IMR-90 (cell line): Measurements from ENCODE around the gene SLC38A4. TPM values are rescaled to one million over a fixed set of nuclear protein-coding genes. Genes with fewer than 3 reads are reported as not detected.

Experiments used
- ATAC-seq: fragments of 200-7000 bp; cut with Tn5 transposase; 2 replicates; pipeline ENCODE4 v1.9.1; 2020; ENCODE audit warnings: low read depth, mild to moderate bottlenecking, moderate library complexity
- BruUV-seq: library from RNA; stranded (reverse); fragments of 400-500 nt; replicated peaks from 2 replicates; lab custom pipeline; 2021; lab: Mats Ljungman, UMichigan
- CTCF ChIA-PET: fragments of 300-600 bp; formaldehyde crosslinking; extraction: SDS; loops from one replicate; lab custom pipeline; 2021; ENCODE audit warnings: antibody characterized with exemption; lab: Yijun Ruan, JAX
- POLR2A ChIA-PET: fragments of 300-600 bp; sonication (Branson Sonifier 250); formaldehyde crosslinking; loops from one replicate; lab custom pipeline; 2022; ENCODE audit warnings: antibody characterized with exemption; ENCODE audit not compliant: unreplicated experiment; lab: Charles Lee
- DNase-seq: peaks from one replicate; pipeline ENCODE4 v3.0.0; 2013
- H2AFZ ChIP-seq: replicated peaks from 2 replicates; pipeline ENCODE3; 2013; ENCODE audit warnings: low read length, mild to moderate bottlenecking; ENCODE audit not compliant: poor library complexity
- H2AK5ac ChIP-seq: 2 replicates; pipeline ENCODE4 v1.6.1; 2013; ENCODE audit warnings: low read depth, low read length, inconsistent platforms
- H2AK9ac ChIP-seq: replicated peaks from 2 replicates; pipeline ENCODE3; 2013; ENCODE audit warnings: mild to moderate bottlenecking, low read depth, low read length, moderate library complexity; ENCODE audit not compliant: poor library complexity
- H2BK120ac ChIP-seq: 2 replicates; pipeline ENCODE4 v1.6.1; 2013; ENCODE audit warnings: low read depth, low read length, inconsistent platforms
- H2BK15ac ChIP-seq: 3 replicates; pipeline ENCODE4 v1.6.1; 2013; ENCODE audit warnings: low read depth, low read length, inconsistent platforms
- H2BK20ac ChIP-seq: 2 replicates; pipeline ENCODE4 v1.6.1; 2013; ENCODE audit warnings: low read depth, mild to moderate bottlenecking, inconsistent platforms, low read length, moderate library complexity
- H2BK5ac ChIP-seq: 2 replicates; pipeline ENCODE4 v1.6.1; 2013; ENCODE audit warnings: mild to moderate bottlenecking, low read depth, low read length, inconsistent platforms; ENCODE audit not compliant: poor library complexity, severe bottlenecking
- H3K14ac ChIP-seq: replicated peaks from 2 replicates; pipeline ENCODE4 v1.6.1; 2013; ENCODE audit warnings: low read depth, low read length, inconsistent platforms
- H3K18ac ChIP-seq: 2 replicates; pipeline ENCODE4 v1.6.1; 2013; ENCODE audit warnings: low read depth, low read length, control low read depth
- H3K23ac ChIP-seq: 2 replicates; pipeline ENCODE4 v1.6.1; 2013; ENCODE audit warnings: low read depth, low read length, inconsistent platforms
- H3K27ac ChIP-seq: 2 replicates; pipeline ENCODE4 v1.5.1; 2013; ENCODE audit warnings: mild to moderate bottlenecking, control low read depth, low read length; ENCODE audit not compliant: insufficient read depth
- H3K27me3 ChIP-seq: 2 replicates; pipeline ENCODE4 v1.6.1; 2013; ENCODE audit warnings: low read length; ENCODE audit not compliant: control insufficient read depth, insufficient read depth
- H3K36me3 ChIP-seq: 2 replicates; pipeline ENCODE4 v1.6.1; 2013; ENCODE audit warnings: low read length, mixed read lengths; ENCODE audit not compliant: control insufficient read depth, insufficient read depth
- H3K4ac ChIP-seq: 2 replicates; pipeline ENCODE4 v1.6.1; 2013; ENCODE audit warnings: low read depth, low read length, inconsistent platforms
- H3K4me1 ChIP-seq: 2 replicates; pipeline ENCODE4 v1.6.1; 2013; ENCODE audit warnings: low read length, mixed read lengths; ENCODE audit not compliant: control insufficient read depth, insufficient read depth
- H3K4me2 ChIP-seq: 2 replicates; pipeline ENCODE4 v1.6.1; 2013; ENCODE audit warnings: low read depth, mild to moderate bottlenecking, control low read depth, low read length, moderate library complexity
- H3K4me3 ChIP-seq: 2 replicates; pipeline ENCODE4 v1.5.1; 2013; ENCODE audit warnings: low read depth, mild to moderate bottlenecking, control low read depth, low read length, moderate library complexity; ENCODE audit not compliant: insufficient read depth
- H3K56ac ChIP-seq: 2 replicates; pipeline ENCODE4 v1.6.1; 2013; ENCODE audit warnings: low read length, inconsistent platforms; ENCODE audit not compliant: insufficient read depth; ENCODE audit errors: extremely low read depth
- H3K79me1 ChIP-seq, 2 experiments: 2 replicates each; pipeline ENCODE4 v1.6.1; 2013; ENCODE audit warnings: low read length in 2 of 2, inconsistent platforms in 1 of 2, low read depth in 1 of 2
- H3K9ac ChIP-seq: 2 replicates; pipeline ENCODE4 v1.6.1; 2013; ENCODE audit warnings: low read depth, low read length, control low read depth
- H3K9me1 ChIP-seq: 2 replicates; pipeline ENCODE4 v1.6.1; 2013; ENCODE audit warnings: low read length, inconsistent platforms; ENCODE audit not compliant: insufficient read depth
- H3K9me3 ChIP-seq: 2 replicates; pipeline ENCODE4 v1.6.1; 2013; ENCODE audit warnings: low read length; ENCODE audit not compliant: control insufficient read depth, insufficient read depth
- H4K20me1 ChIP-seq: 2 replicates; pipeline ENCODE4 v1.6.1; 2013; ENCODE audit warnings: low read length, inconsistent platforms; ENCODE audit not compliant: insufficient read depth
- H4K5ac ChIP-seq: 2 replicates; pipeline ENCODE4 v1.6.1; 2013; ENCODE audit warnings: mild to moderate bottlenecking, low read depth, low read length, control low read depth
- H4K8ac ChIP-seq, 2 experiments: 2 replicates each; pipeline ENCODE4 v1.6.1; 2013; ENCODE audit warnings: low read depth in 2 of 2, low read length in 2 of 2, control low read depth in 1 of 2, inconsistent platforms in 1 of 2
- H4K91ac ChIP-seq: 2 replicates; pipeline ENCODE4 v1.6.1; 2013; ENCODE audit warnings: low read depth, low read length, inconsistent platforms; ENCODE audit not compliant: insufficient read depth
- CEBPB ChIP-seq: IDR thresholded peaks from 2 replicates; pipeline ENCODE4 v1.6.1; 2012; ENCODE audit warnings: low read depth, low read length, improper control_type of control experiment
- NFE2L2 ChIP-seq: fragments of 150-350 bp; IDR thresholded peaks from 2 replicates; pipeline ENCODE4 v1.6.1; 2016; ENCODE audit warnings: low read depth, mild to moderate bottlenecking, low read length
- WGBS, 2 experiments: methylation state at CpG; one replicate each; pipeline versions ENCODE4 v1.1.5 to v1.1.7; 2013; ENCODE audit warnings: missing lambda C conversion rate in 2 of 2; ENCODE audit not compliant: insufficient read length in 1 of 2; ENCODE audit errors: extremely low coverage in 2 of 2; 5-methylcytosine and 5-hydroxymethylcytosine counted together
- dilution Hi-C: fragments of 300-500 bp; cut with HindIII; formaldehyde crosslinking; loops from one replicate; pipeline ENCODE4 v1.14.3; 2018; ENCODE audit warnings: low sequenced_read_pairs; ENCODE audit not compliant: unreplicated experiment
- in situ Hi-C: fragments of 300-500 bp; cut with MboI; formaldehyde crosslinking; loops from 3 replicates; pipeline ENCODE4 v1.14.3; 2019; ENCODE audit warnings: low sequenced_read_pairs, inconsistent platforms, mixed read lengths
- intact Hi-C: fragments of 100-400 bp; cut with micrococcal nuclease; formaldehyde crosslinking; loops from 2 replicates; pipeline ENCODE4 v1.10.0; 2022
- polyA plus RNA-seq, 3 experiments: library from polyadenylated mRNA; depleted of rRNA; stranded (reverse); fragments of >200 nt; gene quantifications; 2 replicates each; pipeline ENCODE4 v1.2.3, GENCODE V29; 2012; ENCODE audit warnings: low replicate concordance in 1 of 3
- total RNA-seq: library from RNA; depleted of rRNA; stranded (reverse); fragments of >200 nt; gene quantifications from 2 replicates; pipeline ENCODE4 v1.2.3, GENCODE V29; 2012

Gene SLC38A4
- total and polyA plus RNA-seq, 2 of the 4 experiments (the other 2 are of a cell fraction) = 2.3 to 2.7 TPM

DNA sequence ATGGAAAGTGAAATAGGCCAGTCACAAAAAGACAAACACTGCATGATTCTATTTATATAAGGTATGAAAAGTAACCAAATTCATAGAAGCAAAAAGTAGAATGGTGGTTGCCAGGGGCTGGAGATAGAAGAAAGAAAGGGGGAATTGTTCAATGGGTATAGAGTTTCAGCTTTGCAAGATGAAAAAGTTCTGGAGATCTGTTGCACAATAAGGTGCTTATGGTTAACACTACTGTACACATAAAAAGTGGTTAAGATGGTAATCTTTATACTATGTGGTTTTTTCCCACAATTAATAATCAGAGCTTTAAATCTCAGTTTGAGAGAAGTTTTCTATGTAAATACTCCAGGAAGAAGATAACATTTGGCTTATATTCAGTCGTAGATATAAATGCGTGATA lies 73.4 kb downstream of the SLC38A4 start:
- POLR2A ChIA-PET = no interaction called here
- intact Hi-C loops = loop anchor here (5.0 kb wide), 1 partner anchor 65 kb away; no protein-coding TSS in a partner anchor
- in situ Hi-C loops = no loop called here

More for the DNA sequence above, 73.4 kb downstream of the SLC38A4 start:
- H3K9me1 ChIP-seq = no peaks in the 10 kb centered on the region
- no peak overlapping the region for H3K4me3 ChIP-seq
- no peak overlapping the region for H3K14ac ChIP-seq
- no peak overlapping the region for H3K9ac ChIP-seq
- H2AK5ac ChIP-seq = no peak overlapping the region
- H2BK15ac ChIP-seq = no peak overlapping the region
- no peak overlapping the region for H2BK20ac ChIP-seq
- H2AK9ac ChIP-seq = no peak overlapping the region
- H2AFZ ChIP-seq = no peak overlapping the region
- no peaks in the 10 kb centered on the region for H3K27me3 ChIP-seq
- H2BK5ac ChIP-seq = no peak overlapping the region
- no peaks in the 10 kb centered on the region for H3K9me3 ChIP-seq
- no peaks in the 10 kb centered on the region for H3K4me1 ChIP-seq
- H4K5ac ChIP-seq = no peak overlapping the region
- H3K79me1 ChIP-seq = no peaks in the 10 kb centered on the region
- H3K27ac ChIP-seq = no peak overlapping the region
- no peak for TF ChIP-seq NFE2L2
- peak; percentile 71 for TF ChIP-seq CEBPB
- DNase-seq (peak; percentile 26), ATAC-seq (no peak)
- BruUV-seq = no TSS peak
- H3K56ac ChIP-seq = no peak overlapping the region
- no peak overlapping the region for H4K91ac ChIP-seq
- WGBS, 2 experiments = 83% methylated on average over 2 of the region's 2 CpGs; no CpG with 5 or more reads in 1 of the 2 experiments
- no peaks in the 10 kb centered on the region for H4K20me1 ChIP-seq
- no peaks in the 10 kb centered on the region for H3K36me3 ChIP-seq
- CTCF ChIA-PET = no interaction called here
- H3K18ac ChIP-seq = no peak overlapping the region
- no peak overlapping the region for H4K8ac ChIP-seq
- dilution Hi-C loops = no loop called here
- no peak overlapping the region for H3K4me2 ChIP-seq
- H3K23ac ChIP-seq = no peak overlapping the region
- H3K4ac ChIP-seq = no peak overlapping the region
- H2BK120ac ChIP-seq = no peak overlapping the region
